ENCODE results near the gene GABBR1.

GABBR1 gene

DNA sequence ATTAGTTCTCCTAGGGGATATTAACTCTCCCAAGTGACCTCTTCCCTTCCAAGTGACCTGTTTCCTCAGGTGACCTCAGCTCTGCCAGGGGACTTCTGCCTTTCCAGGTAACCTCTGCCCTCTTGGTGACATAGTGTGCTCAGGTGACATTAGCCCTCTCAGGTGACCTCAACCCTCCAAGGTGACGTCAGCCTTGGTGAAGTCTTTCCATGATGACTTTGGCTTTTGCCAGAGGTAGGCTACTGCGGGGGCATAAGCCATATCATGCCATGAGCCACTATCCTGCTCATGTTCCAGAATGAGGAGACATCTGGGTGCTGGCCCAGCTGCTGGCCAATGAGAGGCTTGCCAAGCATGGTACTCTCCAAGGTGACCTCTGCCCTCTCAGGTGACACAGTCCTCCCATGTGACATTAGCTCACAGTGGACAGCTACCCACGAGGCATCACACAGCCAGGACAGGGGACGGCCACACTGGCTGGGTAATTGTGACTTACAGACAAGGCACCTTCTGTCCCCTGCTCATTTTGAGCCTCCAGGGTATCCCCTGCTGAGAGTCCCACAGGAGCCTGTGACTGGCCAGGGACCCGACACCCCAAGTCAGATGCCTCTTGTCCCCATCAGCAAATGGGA lies 104.6 kb downstream of the GABBR1 start:
- no peak for TF ChIP-seq CREB1 (IDR thresholded peaks at IDR 0.05; ENCODE audit: low read depth)
- TF ChIP-seq CEBPB (IDR thresholded peaks at IDR 0.05): no peak
- TF ChIP-seq YY1 (IDR thresholded peaks at IDR 0.05; ENCODE audit: low read depth): no peak
- TF ChIP-seq, protein P1, sequence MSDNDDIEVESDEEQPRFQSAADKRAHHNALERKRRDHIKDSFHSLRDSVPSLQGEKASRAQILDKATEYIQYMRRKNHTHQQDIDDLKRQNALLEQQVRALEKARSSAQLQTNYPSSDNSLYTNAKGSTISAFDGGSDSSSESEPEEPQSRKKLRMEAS (IDR thresholded peaks at IDR 0.05): no peak
- TF ChIP-seq TEAD4 (IDR thresholded peaks at IDR 0.05): no peak
- no peak for TF ChIP-seq FOXM1 (IDR thresholded peaks at IDR 0.05; ENCODE audit: borderline replicate concordance, low read depth)
- TF ChIP-seq TAF1 (IDR thresholded peaks at IDR 0.05; ENCODE audit: low read depth): no peak
- TF ChIP-seq TCF12 (IDR thresholded peaks at IDR 0.05; ENCODE audit: low read depth): no peak
- TF ChIP-seq, protein P2, sequence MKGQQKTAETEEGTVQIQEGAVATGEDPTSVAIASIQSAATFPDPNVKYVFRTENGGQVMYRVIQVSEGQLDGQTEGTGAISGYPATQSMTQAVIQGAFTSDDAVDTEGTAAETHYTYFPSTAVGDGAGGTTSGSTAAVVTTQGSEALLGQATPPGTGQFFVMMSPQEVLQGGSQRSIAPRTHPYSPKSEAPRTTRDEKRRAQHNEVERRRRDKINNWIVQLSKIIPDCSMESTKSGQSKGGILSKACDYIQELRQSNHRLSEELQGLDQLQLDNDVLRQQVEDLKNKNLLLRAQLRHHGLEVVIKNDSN (IDR thresholded peaks at IDR 0.05): no peak
- TF ChIP-seq RAD21 (IDR thresholded peaks at IDR 0.05; ENCODE audit: low read depth): no peak
- no peak for TF ChIP-seq EP300 (IDR thresholded peaks at IDR 0.05; ENCODE audit: borderline replicate concordance)

DNA sequence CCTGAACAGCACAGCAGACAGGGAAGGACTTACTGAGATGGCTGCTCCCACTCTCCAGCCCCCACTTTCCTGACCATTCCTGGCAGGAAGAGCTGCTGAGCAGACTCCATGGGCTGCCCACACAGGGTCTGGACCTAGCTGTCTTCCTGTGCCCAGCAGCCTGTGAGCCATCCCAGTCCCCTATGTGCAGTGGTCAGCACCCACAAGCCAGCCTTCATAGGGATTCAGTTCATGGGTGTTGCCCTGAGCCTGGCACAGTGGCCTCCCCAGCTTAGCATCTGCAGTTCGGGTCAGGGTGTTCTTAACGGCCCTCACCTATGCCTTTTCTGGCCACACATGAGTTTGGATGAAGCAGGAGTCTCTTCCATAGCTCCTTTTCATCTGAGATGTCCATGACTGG lies 105.4 kb downstream of the GABBR1 start:
- TF ChIP-seq, protein P3, sequence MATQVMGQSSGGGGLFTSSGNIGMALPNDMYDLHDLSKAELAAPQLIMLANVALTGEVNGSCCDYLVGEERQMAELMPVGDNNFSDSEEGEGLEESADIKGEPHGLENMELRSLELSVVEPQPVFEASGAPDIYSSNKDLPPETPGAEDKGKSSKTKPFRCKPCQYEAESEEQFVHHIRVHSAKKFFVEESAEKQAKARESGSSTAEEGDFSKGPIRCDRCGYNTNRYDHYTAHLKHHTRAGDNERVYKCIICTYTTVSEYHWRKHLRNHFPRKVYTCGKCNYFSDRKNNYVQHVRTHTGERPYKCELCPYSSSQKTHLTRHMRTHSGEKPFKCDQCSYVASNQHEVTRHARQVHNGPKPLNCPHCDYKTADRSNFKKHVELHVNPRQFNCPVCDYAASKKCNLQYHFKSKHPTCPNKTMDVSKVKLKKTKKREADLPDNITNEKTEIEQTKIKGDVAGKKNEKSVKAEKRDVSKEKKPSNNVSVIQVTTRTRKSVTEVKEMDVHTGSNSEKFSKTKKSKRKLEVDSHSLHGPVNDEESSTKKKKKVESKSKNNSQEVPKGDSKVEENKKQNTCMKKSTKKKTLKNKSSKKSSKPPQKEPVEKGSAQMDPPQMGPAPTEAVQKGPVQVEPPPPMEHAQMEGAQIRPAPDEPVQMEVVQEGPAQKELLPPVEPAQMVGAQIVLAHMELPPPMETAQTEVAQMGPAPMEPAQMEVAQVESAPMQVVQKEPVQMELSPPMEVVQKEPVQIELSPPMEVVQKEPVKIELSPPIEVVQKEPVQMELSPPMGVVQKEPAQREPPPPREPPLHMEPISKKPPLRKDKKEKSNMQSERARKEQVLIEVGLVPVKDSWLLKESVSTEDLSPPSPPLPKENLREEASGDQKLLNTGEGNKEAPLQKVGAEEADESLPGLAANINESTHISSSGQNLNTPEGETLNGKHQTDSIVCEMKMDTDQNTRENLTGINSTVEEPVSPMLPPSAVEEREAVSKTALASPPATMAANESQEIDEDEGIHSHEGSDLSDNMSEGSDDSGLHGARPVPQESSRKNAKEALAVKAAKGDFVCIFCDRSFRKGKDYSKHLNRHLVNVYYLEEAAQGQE (IDR thresholded peaks at IDR 0.05; ENCODE audit: low read depth): no peak
- TF ChIP-seq CREB1 (IDR thresholded peaks at IDR 0.05; ENCODE audit: low read depth) (no peak), FOXM1 (IDR thresholded peaks at IDR 0.05; ENCODE audit: borderline replicate concordance, low read depth) (no peak), YY1 (IDR thresholded peaks at IDR 0.05; ENCODE audit: low read depth) (no peak), TCF12 (IDR thresholded peaks at IDR 0.05; ENCODE audit: low read depth) (no peak)

DNA sequence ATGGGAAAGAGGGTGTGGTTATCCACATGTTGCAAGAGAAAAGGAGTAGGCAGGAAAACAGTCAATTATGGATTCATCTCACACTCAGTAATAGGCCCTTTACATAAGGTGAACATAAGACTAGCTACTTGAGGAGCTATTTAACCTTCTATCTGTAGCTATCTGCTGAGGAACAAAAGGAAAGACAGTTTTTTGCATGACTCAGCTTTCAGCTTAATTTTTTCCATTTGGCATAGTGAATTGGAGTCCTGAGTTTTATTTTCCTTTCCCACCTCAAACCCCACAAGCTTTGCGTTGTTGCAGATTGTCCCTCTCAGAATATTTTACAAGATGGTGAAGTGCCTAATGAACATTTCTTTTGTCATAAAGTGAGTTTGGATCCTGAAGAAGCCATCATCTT lies 105.9 kb downstream of the GABBR1 start:
- TF ChIP-seq TCF12 (IDR thresholded peaks at IDR 0.05; ENCODE audit: low read depth) (no peak), FOXM1 (IDR thresholded peaks at IDR 0.05; ENCODE audit: borderline replicate concordance, low read depth) (no peak), TAF1 (IDR thresholded peaks at IDR 0.05; ENCODE audit: low read depth) (no peak)

- TF ChIP-seq FOXM1 (IDR thresholded peaks at IDR 0.05; ENCODE audit: borderline replicate concordance, low read depth): no peak
- TF ChIP-seq, protein P1 (IDR thresholded peaks at IDR 0.05): no peak
- TF ChIP-seq CEBPB (IDR thresholded peaks at IDR 0.05): no peak
- TF ChIP-seq CREB1 (IDR thresholded peaks at IDR 0.05; ENCODE audit: low read depth): no peak
- no peak for TF ChIP-seq TCF12 (IDR thresholded peaks at IDR 0.05; ENCODE audit: low read depth)
- no peak for TF ChIP-seq EP300 (IDR thresholded peaks at IDR 0.05; ENCODE audit: borderline replicate concordance)
- no peak for TF ChIP-seq TAF1 (IDR thresholded peaks at IDR 0.05; ENCODE audit: low read depth)
- no peak for TF ChIP-seq EGR1 (IDR thresholded peaks at IDR 0.05)
- no peak for TF ChIP-seq YY1 (IDR thresholded peaks at IDR 0.05; ENCODE audit: low read depth)
- TF ChIP-seq ZBTB7A (IDR thresholded peaks at IDR 0.05; ENCODE audit: low read depth): no peak
Observed at GRCh38 chr6:29525311-29525639, 107.7 kb downstream of the GABBR1 start.

DNA sequence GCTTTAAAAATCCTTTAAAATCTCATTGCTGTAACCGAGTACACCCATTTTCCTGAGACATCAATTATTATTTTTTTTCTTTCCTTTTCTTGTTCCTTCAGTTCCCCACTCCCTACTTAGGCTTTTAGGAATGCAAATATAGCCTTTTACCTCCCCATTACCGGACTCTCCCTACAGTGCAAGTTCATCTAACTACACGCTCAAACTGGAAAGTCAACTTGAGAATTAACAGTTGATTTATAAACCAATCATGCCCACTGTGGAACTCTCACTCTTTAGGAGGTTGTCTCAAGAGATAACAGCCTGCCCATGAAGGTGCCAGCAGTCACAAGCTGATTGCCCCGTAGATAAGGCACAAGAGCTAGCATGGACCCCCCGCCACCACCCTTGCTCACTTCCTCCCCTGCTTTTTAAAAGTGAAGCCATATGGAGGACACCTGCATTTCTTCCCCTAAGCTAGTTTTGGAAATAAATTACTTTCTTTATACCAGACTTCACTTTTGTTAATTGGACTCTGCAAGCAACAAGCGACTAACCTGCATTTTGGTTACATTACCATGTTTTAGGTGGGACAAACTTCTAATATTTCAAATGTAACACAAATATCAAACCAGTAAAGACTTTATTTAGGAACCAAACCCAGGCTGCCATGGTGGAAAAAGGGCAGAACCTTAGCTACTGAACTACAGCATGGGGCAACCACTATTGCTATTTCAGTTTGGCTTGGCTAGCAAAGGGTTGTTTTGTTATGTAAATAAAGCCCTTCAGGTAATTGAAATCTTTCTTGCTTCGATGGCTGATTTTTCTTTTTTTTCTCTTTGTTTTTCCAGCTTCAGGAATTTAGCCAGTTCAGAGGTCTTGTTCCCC lies 108.3 kb downstream of the GABBR1 start:
- TF ChIP-seq EGR1 (IDR thresholded peaks at IDR 0.05) (no peak), TCF12 (IDR thresholded peaks at IDR 0.05; ENCODE audit: low read depth) (no peak), RAD21 (IDR thresholded peaks at IDR 0.05; ENCODE audit: low read depth) (no peak), ZBTB7A (IDR thresholded peaks at IDR 0.05; ENCODE audit: low read depth) (no peak)
- TF ChIP-seq, protein P3 (IDR thresholded peaks at IDR 0.05; ENCODE audit: low read depth): no peak

- no peak for TF ChIP-seq TCF12 (IDR thresholded peaks at IDR 0.05; ENCODE audit: low read depth)
Observed at GRCh38 chr6:29524044-29524443, 108.9 kb downstream of the GABBR1 start.

GRCh38 chr6:29522227-29522626 lies 110.8 kb downstream of the GABBR1 start:
- TF ChIP-seq, protein P3 (IDR thresholded peaks at IDR 0.05; ENCODE audit: low read depth): no peak
- TF ChIP-seq, protein P2 (IDR thresholded peaks at IDR 0.05): no peak
- TF ChIP-seq CEBPB (IDR thresholded peaks at IDR 0.05): no peak
- TF ChIP-seq, protein P1 (IDR thresholded peaks at IDR 0.05): no peak
